Esophagus squamous epithelium (tissue), 5 donors: ENCODE measurements around the gene FRMD4A. TPM values are rescaled to one million over a fixed set of nuclear protein-coding genes. Genes with fewer than 3 reads are reported as not detected.

Experiments used
- DNase-seq: peaks from one replicate; lab custom pipeline; 2025; lab: John Stamatoyannopoulos, UW
- H3K27ac ChIP-seq, 4 donors: fragments of 200-600 bp; sonication (generic); one replicate each; pipeline ENCODE4 v1.5.1; 2016 to 2019; ENCODE audit warnings: mild to moderate bottlenecking in 1 of 4
- H3K27me3 ChIP-seq, 4 donors: fragments of 200-600 bp; sonication (generic); 1 replicate in 3 of 4; 2 replicates in 1 of 4; pipeline versions ENCODE4 v1.5.1 to v1.6.0; 2017 to 2021; ENCODE audit warnings: antibody characterized with exemption in 1 of 4
- H3K36me3 ChIP-seq, 3 donors: fragments of 200-600 bp; sonication (generic); one replicate each; pipeline ENCODE4 v1.5.1; 2016 to 2019
- H3K4me1 ChIP-seq, 3 donors: fragments of 200-600 bp; sonication (generic); one replicate each; pipeline ENCODE4 v1.5.1; 2017 to 2019
- H3K4me3 ChIP-seq, 4 donors: fragments of 200-600 bp; sonication (generic); 1 replicate in 3 of 4; 2 replicates in 1 of 4; pipeline ENCODE4 v1.5.1; 2016 to 2019; ENCODE audit warnings: mild to moderate bottlenecking in 2 of 4, moderate library complexity in 1 of 4
- H3K9me3 ChIP-seq, 3 donors: fragments of 200-600 bp; sonication (generic); one replicate each; pipeline ENCODE4 v1.5.1; 2016 to 2019
- POLR2A ChIP-seq, 4 donors: fragments of 450-650 bp; IDR thresholded peaks; one replicate each; pipeline ENCODE4 v1.6.1; 2017; ENCODE audit warnings: antibody characterized with exemption in 4 of 4, mild to moderate bottlenecking in 4 of 4, moderate library complexity in 3 of 4
- WGBS, 2 donors: methylation state at CpG; one replicate each; pipeline ENCODE4 v1.1.5; 2018; 5-methylcytosine and 5-hydroxymethylcytosine counted together
- intact Hi-C: fragments of 100-400 bp; cut with DNase I; formaldehyde crosslinking; loops from one replicate; pipeline ENCODE4 v1.15.0; 2022
- total RNA-seq, 4 donors: library from RNA; depleted of rRNA; stranded (reverse); fragments of >200 nt; gene quantifications; one replicate each; pipeline ENCODE4 v1.1.0, GENCODE V29; 2016
- TF ChIP-seq, protein P1 (sequence below), 6 experiments: fragments of 450-650 bp in 4 of 6; fragments of 200-600 bp in 2 of 6; sonication (generic) in 2 of 6; IDR thresholded peaks; one replicate each; pipeline ENCODE4 v1.5.1; 2016 to 2019; ENCODE audit warnings: antibody characterized with exemption in 6 of 6, mild to moderate bottlenecking in 4 of 6, moderate library complexity in 4 of 6
- donor health status: DM: yes; HTN: yes; CAD: no.

The FRMD4A gene
- total RNA-seq: 10 to 100 TPM in 1 of 4 donors, 1 to 10 TPM in 3; 7.3 to 15.3 (median 8.6) TPM

- Histone ChIP-seq H3K27ac (no peak within 1 kb of the TSS), H3K36me3 (no peaks in the 10 kb centered on the region), H3K9me3 (no peaks in the 10 kb centered on the region), H3K4me3 (no peak within 1 kb of the TSS), H3K27me3 (peaks cover 0 to 62% (median 0%) of the 10 kb centered on the region in 4 donors), H3K4me1 (no peaks in the 10 kb centered on the region)
- DNase-seq: no peak
- TF ChIP-seq, protein P1, sequence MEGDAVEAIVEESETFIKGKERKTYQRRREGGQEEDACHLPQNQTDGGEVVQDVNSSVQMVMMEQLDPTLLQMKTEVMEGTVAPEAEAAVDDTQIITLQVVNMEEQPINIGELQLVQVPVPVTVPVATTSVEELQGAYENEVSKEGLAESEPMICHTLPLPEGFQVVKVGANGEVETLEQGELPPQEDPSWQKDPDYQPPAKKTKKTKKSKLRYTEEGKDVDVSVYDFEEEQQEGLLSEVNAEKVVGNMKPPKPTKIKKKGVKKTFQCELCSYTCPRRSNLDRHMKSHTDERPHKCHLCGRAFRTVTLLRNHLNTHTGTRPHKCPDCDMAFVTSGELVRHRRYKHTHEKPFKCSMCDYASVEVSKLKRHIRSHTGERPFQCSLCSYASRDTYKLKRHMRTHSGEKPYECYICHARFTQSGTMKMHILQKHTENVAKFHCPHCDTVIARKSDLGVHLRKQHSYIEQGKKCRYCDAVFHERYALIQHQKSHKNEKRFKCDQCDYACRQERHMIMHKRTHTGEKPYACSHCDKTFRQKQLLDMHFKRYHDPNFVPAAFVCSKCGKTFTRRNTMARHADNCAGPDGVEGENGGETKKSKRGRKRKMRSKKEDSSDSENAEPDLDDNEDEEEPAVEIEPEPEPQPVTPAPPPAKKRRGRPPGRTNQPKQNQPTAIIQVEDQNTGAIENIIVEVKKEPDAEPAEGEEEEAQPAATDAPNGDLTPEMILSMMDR (IDR thresholded peaks at IDR 0.05): no peak
- no peak for TF ChIP-seq POLR2A (IDR thresholded peaks at IDR 0.05)
- WGBS, 2 donors: 58 to 60% methylated on average over 14 of the region's 14 CpGs
- intact Hi-C loops: no loop called here
Observed at GRCh38 chr10:14330388-14331061, at the start of gene FRMD4A. Gene FRMD4A, minus strand, starts transcription at chr10:14330924.

DNA sequence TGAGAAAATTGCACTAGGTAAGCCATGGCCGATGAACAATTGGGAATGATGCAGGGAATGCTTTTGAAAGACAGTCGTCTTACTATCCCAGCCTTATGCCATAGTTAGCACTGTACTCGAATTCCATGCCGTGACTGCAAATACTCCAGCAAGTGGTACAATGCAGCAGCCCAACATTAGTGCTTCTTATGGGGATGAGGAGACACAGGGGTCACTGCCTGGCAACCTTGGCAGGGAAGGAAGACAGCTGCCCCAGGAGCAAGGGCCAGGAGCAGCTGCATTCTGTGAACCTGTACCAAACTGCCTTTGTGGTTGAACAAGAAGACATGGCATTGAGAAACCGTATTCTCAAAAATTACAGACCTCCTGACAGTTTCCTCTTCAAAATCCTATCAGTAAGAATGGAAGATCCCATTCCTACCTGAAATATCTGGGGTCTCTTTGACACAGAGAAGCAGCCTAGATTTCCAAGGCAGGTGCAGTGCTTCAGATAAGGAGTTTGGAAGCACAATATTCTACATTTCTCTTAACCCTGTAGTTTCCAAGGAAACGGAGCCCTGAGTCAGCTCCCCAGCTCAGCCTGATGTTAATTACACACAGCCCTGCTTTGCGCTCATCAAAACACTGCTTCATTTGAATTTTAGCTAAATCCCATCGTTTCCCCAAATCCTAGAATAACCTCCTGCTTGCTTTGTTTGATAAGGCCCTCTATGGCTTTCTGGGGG is 49.0 kb upstream of the FRMD4A start:
- intact Hi-C loops: no loop called here
- DNase-seq: no peak
- 85 to 88% methylated on average over 8 of the region's 8 CpGs for WGBS, 2 donors
- Histone ChIP-seq H3K27me3 (peaks cover 0 to 8% (median 0%) of the 10 kb centered on the region in 4 donors), H3K9me3 (no peaks in the 10 kb centered on the region), H3K27ac (no peak overlapping the region), H3K4me3 (no peak overlapping the region), H3K36me3 (no peaks in the 10 kb centered on the region), H3K4me1 (no peaks in the 10 kb centered on the region)
- TF ChIP-seq POLR2A (IDR thresholded peaks at IDR 0.05): no peak
- TF ChIP-seq, protein P1 (IDR thresholded peaks at IDR 0.05): no peak

GRCh38 chr10:14378387-14378960 is 47.8 kb upstream of the FRMD4A start:
- no peaks in the 10 kb centered on the region for H3K9me3 ChIP-seq
- TF ChIP-seq, protein P1 (IDR thresholded peaks at IDR 0.05): no peak
- TF ChIP-seq POLR2A (IDR thresholded peaks at IDR 0.05): no peak
- no peaks in the 10 kb centered on the region for H3K36me3 ChIP-seq
- no peak overlapping the region for H3K27ac ChIP-seq
- DNase-seq: no peak
- H3K27me3 ChIP-seq: peaks cover 0 to 11% (median 0%) of the 10 kb centered on the region in 4 donors
- intact Hi-C loops: no loop called here
- WGBS, 2 donors: 90 to 91% methylated on average over 6 of the region's 6 CpGs
- H3K4me1 ChIP-seq: no peaks in the 10 kb centered on the region
- no peak overlapping the region for H3K4me3 ChIP-seq

GRCh38 chr10:14377591-14378175 is 47.0 kb upstream of the FRMD4A start:
- DNase-seq: no peak
- H3K36me3 ChIP-seq: no peaks in the 10 kb centered on the region
- H3K27me3 ChIP-seq: peaks cover 0 to 4% (median 0%) of the 10 kb centered on the region in 4 donors
- H3K27ac ChIP-seq: no peak overlapping the region
- no peaks in the 10 kb centered on the region for H3K9me3 ChIP-seq
- no peak overlapping the region for H3K4me3 ChIP-seq
- no peaks in the 10 kb centered on the region for H3K4me1 ChIP-seq
- intact Hi-C loops: no loop called here
- WGBS, 2 donors: 82 to 89% methylated on average over 4 of the region's 4 CpGs
- no peak for TF ChIP-seq POLR2A (IDR thresholded peaks at IDR 0.05)
- TF ChIP-seq, protein P1 (IDR thresholded peaks at IDR 0.05): no peak
